Stimulated activated CD4-positive, alpha-beta T cell treated with anti-CD3 and anti-CD28 coated beads, Interleukin-4, amount 100 ng/mL, for 1 hour (primary cell): Measurements from ENCODE around the gene DRGX.

Experiments
- DNase-seq: peaks from one replicate; pipeline ENCODE4 v3.0.0-alpha.2; 2020

Gene DRGX

GRCh38 chr10:49395741-49396665 lies at the start of gene DRGX:
Gene DRGX, minus strand, starts transcription at chr10:49396089. Its CDS starts 649 bp downstream, at chr10:49395440.
- no peak for DNase-seq

- no peak for DNase-seq
Observed at GRCh38 chr10:49444349-49444748, 48.5 kb upstream of the DRGX start.

- no peak for DNase-seq
Observed at GRCh38 chr10:49442863-49443262, 47.0 kb upstream of the DRGX start.

GRCh38 chr10:49441488-49442476 lies 45.9 kb upstream of the DRGX start:
- no peak for DNase-seq

- DNase-seq = no peak
Observed at GRCh38 chr10:49435225-49435624, 39.3 kb upstream of the DRGX start.

- DNase-seq = no peak
Observed at GRCh38 chr10:49433069-49433468, 37.2 kb upstream of the DRGX start.

- DNase-seq = no peak
Observed at GRCh38 chr10:49431426-49431825, 35.5 kb upstream of the DRGX start.

- DNase-seq = no peak
Observed at GRCh38 chr10:49429458-49429857, 33.6 kb upstream of the DRGX start.

- no peak for DNase-seq
Observed at GRCh38 chr10:49426490-49427360, 30.8 kb upstream of the DRGX start.

GRCh38 chr10:49419005-49419404 lies 23.1 kb upstream of the DRGX start:
- DNase-seq = no peak

GRCh38 chr10:49418328-49418727 lies 22.4 kb upstream of the DRGX start:
- no peak for DNase-seq

- DNase-seq = no peak
Observed at GRCh38 chr10:49418053-49418326, 22.1 kb upstream of the DRGX start.

GRCh38 chr10:49417311-49418052 lies 21.6 kb upstream of the DRGX start:
- DNase-seq = no peak

- no peak for DNase-seq
Observed at GRCh38 chr10:49415846-49416245, 20.0 kb upstream of the DRGX start.

GRCh38 chr10:49415109-49415508 lies 19.2 kb upstream of the DRGX start:
- DNase-seq = no peak

- no peak for DNase-seq
Observed at GRCh38 chr10:49414496-49414895, 18.6 kb upstream of the DRGX start.

- no peak for DNase-seq
Observed at GRCh38 chr10:49412571-49412970, 16.7 kb upstream of the DRGX start.

GRCh38 chr10:49410365-49411074 lies 14.6 kb upstream of the DRGX start:
- DNase-seq = no peak

- DNase-seq = no peak
Observed at GRCh38 chr10:49409755-49410154, 13.9 kb upstream of the DRGX start.

- DNase-seq = no peak
Observed at GRCh38 chr10:49408519-49409306, 12.8 kb upstream of the DRGX start.
